ENCODE results near the gene SFMBT1. TPM values are rescaled to one million over a fixed set of nuclear protein-coding genes. Genes with fewer than 3 reads are reported as not detected.

The SFMBT1 gene
- total and polyA plus RNA-seq, 9 of the 15 experiments (the other 6 are each of a cell fraction or from before 2014, with no cell fraction given), result 0.76 to 6.6 (median 3.6) TPM

GRCh38 chr3:52986938-52987337, 58.9 kb downstream of the SFMBT1 start (continued):
- TF ChIP-seq HMBOX1 (IDR thresholded peaks at IDR 0.05), result no peak
- peak; percentile 42 to 60 for TF ChIP-seq RAD21 (CRISPR knock-in tag; conservative IDR thresholded peaks at IDR 0.05 in 1 of 2, IDR thresholded peaks at IDR 0.05 in 1 of 2)

GRCh38 chr3:52986049-52986448, 59.8 kb downstream of the SFMBT1 start:
- in situ Hi-C loops (cut with MboI) (no loop called here), intact Hi-C loops (cut with micrococcal nuclease) (no loop called here)
- FAIRE-seq (no peak), ATAC-seq (no peak), DNase-seq (ENCODE audit: extremely low read depth in 1 of 4, low spot score in 3 of 4) (no peak)
- Histone ChIP-seq H3K4me3 (no peak overlapping the region), H3K4me1 (replicated peaks in 1 of 2; ENCODE audit: control insufficient read depth in 2 of 2, insufficient read depth in 2 of 2, low read length in 2 of 2) (peaks cover 0 to 11% of the 10 kb centered on the region in 2 experiments; a peak in 2 of 5 replicates), H3K27me3 (ENCODE audit: control insufficient read depth in 2 of 2, insufficient read depth in 2 of 2, low read length in 2 of 2) (no peaks in the 10 kb centered on the region), H2AFZ (ENCODE audit: low read depth, low read length) (no peak overlapping the region), H3K9me1 (ENCODE audit: control insufficient read depth, insufficient read depth, low read length) (no peaks in the 10 kb centered on the region), H3K27ac (ENCODE audit: extremely low read depth, low read depth, low read length) (no peak overlapping the region), H3K36me3 (ENCODE audit: control insufficient read depth, insufficient read depth, low read length) (no peaks in the 10 kb centered on the region), H3K9me3 (replicated peaks; ENCODE audit: control insufficient read depth, insufficient read depth, low read depth, low read length) (0 out of 2 replicates have a peak, but pooled peaks cover 1% of the 10 kb centered on the region), H3K79me2 (ENCODE audit: control insufficient read depth, insufficient read depth, low read length) (no peaks in the 10 kb centered on the region), H4K20me1 (replicated peaks; ENCODE audit: control insufficient read depth, insufficient read depth, low read length) (no peaks in the 10 kb centered on the region), H3K9ac (ENCODE audit: insufficient read depth in 1 of 2, low read depth in 2 of 2, low read length in 2 of 2) (no peak overlapping the region), H3K4me2 (ENCODE audit: insufficient read depth, low read length) (no peak overlapping the region)
- POLR2A ChIA-PET, result no interaction called here
- no TSS peak for BruUV-seq (replicated peaks)
- no peak for TF ChIP-seq ZNF507 (tag; conservative IDR thresholded peaks at IDR 0.05)
- TF ChIP-seq HNRNPL (IDR thresholded peaks at IDR 0.05; ENCODE audit: low read depth, low read length), result no peak
- no peak for TF ChIP-seq TSHZ1 (CRISPR knock-in tag; IDR thresholded peaks at IDR 0.05)
- TF ChIP-seq KAT2B (IDR thresholded peaks at IDR 0.05; ENCODE audit: low read depth, low read length), result no peak
- TF ChIP-seq CGGBP1 (CRISPR knock-in tag; IDR thresholded peaks at IDR 0.05), result no peak
- TF ChIP-seq BRD9 (IDR thresholded peaks at IDR 0.05; ENCODE audit: low read depth, partially characterized antibody), result no peak
- no peak for TF ChIP-seq THAP12 (CRISPR knock-in tag; IDR thresholded peaks at IDR 0.05)
- no peak for TF ChIP-seq ETS1 (conservative IDR thresholded peaks at IDR 0.05; ENCODE audit: control insufficient read depth, low read depth, low read length)
- WGBS (ENCODE audit: insufficient coverage, low coverage, missing lambda C conversion rate), result no CpG with 5 or more reads among the region's 1 CpG
- CTCF ChIA-PET (ENCODE audit: low intra/inter-chr PET ratio), result interaction anchor here (0.6 kb wide), 1 partner anchor 84 kb away, joined by 3 read pairs; no protein-coding TSS in a partner anchor

Measured in K562 (cell line).